Retinal pigment epithelial cell (primary cell): ENCODE results near the gene C11orf97.
A peak's percentile ranks its signal among the peaks of the same experiment; 100 is the strongest.
"Not testable (repeated sequence)": the region's sequence is repeated elsewhere in the genome, so short reads cannot be mapped to it uniquely, and the experiment has no call there.

Source experiments
- DNase-seq: peaks from one replicate; pipeline ENCODE4 v3.0.0-alpha.2; 2010; ENCODE audit warnings: low read depth
- H3K4me3 ChIP-seq: 2 replicates; pipeline ENCODE4 v1.5.1; 2011; ENCODE audit warnings: mild to moderate bottlenecking, low read length, control low read depth, moderate library complexity
- TF ChIP-seq, protein P1 (sequence below): conservative IDR thresholded peaks from 2 replicates; pipeline ENCODE4 v1.5.1; 2011; ENCODE audit warnings: low read depth, low read length, control low read depth, inconsistent platforms

The C11orf97 gene

GRCh38 chr11:94493281-94494125, 18.8 kb upstream of the C11orf97 start, which contains the start of the genes ANKRD49 and MRE11:
Gene ANKRD49, plus strand, starts transcription at chr11:94493984. Its CDS starts 2,710 bp downstream, at chr11:94496694.
Gene MRE11, minus strand, starts transcription at chr11:94493844. Its CDS starts 1,043 bp downstream, at chr11:94492801.
- H3K4me3 ChIP-seq: peak within 1 kb of the TSS; percentile 91
- TF ChIP-seq, protein P1, sequence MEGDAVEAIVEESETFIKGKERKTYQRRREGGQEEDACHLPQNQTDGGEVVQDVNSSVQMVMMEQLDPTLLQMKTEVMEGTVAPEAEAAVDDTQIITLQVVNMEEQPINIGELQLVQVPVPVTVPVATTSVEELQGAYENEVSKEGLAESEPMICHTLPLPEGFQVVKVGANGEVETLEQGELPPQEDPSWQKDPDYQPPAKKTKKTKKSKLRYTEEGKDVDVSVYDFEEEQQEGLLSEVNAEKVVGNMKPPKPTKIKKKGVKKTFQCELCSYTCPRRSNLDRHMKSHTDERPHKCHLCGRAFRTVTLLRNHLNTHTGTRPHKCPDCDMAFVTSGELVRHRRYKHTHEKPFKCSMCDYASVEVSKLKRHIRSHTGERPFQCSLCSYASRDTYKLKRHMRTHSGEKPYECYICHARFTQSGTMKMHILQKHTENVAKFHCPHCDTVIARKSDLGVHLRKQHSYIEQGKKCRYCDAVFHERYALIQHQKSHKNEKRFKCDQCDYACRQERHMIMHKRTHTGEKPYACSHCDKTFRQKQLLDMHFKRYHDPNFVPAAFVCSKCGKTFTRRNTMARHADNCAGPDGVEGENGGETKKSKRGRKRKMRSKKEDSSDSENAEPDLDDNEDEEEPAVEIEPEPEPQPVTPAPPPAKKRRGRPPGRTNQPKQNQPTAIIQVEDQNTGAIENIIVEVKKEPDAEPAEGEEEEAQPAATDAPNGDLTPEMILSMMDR: no peak
- DNase-seq: peak; percentile 90

DNA sequence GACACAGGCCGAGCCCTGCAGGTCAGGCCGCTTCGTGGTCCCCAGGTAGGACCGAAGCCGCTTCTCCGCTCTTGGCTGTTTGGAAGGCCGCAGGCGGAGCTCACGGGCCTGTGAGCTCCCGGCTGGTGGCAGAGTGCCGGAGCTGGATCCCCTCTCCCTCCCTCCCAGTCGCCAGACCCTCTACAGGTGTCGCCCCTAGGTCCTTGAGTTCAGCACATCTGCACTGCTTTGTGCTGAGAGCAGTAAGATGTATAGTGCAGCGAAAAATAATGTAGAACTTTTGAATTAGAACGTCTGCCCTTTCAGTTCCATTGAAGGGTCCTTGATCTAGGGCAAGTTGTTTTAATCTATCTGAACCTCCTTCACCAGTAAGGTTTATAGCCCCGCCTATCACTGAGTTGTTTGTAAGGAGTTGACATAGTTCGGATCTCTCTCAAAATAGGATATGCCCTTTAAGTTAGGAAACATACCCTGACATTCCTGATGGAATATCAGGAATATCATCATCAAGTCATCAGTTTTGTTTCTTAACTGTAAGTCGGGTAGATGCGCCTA, 18.1 kb upstream of the C11orf97 start:
- peak overlapping the region; percentile 91 for H3K4me3 ChIP-seq
- no peak for DNase-seq
- TF ChIP-seq, protein P1: no peak

- no peak for DNase-seq
- H3K4me3 ChIP-seq: no peak overlapping the region
- TF ChIP-seq, protein P1: no peak
Observed at GRCh38 chr11:94500181-94500580, 12.1 kb upstream of the C11orf97 start.

DNA sequence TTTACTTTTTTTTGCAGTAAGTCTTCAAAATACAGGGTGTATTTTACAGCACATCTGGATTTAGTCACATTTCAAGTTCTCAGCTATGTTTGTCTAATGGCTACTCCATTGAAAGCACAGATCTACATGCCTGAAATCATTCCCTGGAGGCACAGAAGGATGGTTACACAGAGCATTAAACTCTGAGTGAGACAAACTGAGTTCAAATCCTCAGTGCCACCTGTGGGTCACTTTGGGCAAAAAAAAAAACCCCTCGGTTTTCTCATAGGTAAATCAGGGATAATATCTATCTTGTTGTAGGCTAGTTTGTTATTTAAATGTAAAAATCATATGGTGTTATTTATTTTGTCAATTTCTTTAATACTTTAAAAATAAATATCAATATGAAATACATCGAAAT, 10.7 kb upstream of the C11orf97 start:
- TF ChIP-seq, protein P1: no peak
- no peak for DNase-seq
- H3K4me3 ChIP-seq: no peak overlapping the region

DNA sequence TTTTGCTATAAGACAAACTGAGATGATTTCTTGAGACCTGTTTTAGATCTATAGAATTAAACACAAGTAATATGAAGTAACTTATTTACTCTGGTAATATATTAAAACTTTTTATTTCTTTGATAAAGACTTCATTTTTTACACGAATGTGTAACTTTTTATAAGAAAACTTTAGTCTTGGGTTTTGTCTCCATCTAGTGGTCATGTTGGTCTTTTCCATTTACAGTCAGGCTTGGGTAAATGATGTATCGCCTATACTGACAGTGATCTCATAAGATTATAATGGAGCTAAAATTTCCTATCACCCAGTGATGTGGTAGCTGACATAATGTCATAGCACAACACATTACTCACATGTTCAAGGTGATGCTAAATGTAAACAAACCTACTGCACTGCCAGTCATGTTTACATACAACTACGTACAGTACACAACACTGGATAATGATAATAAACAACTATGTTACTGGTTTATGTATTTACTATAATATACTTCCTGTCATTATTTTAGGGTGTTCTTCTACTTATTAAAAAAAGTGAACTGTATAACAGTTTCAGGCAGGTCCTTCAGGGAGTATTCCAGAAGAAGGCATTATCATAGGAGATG, 7.5 kb upstream of the C11orf97 start:
- no peak overlapping the region for H3K4me3 ChIP-seq
- TF ChIP-seq, protein P1: peak; percentile 63
- no peak for DNase-seq

GRCh38 chr11:94506513-94506912, 5.7 kb upstream of the C11orf97 start:
- not testable (repeated sequence) for DNase-seq, H3K4me3 ChIP-seq

- no peak for DNase-seq
- H3K4me3 ChIP-seq: no peak overlapping the region
- TF ChIP-seq, protein P1: no peak
Observed at GRCh38 chr11:94507485-94507884, 4.8 kb upstream of the C11orf97 start.
